ENCODE data around the gene FAHD2B. TPM values are rescaled to one million over a fixed set of nuclear protein-coding genes. Genes with fewer than 3 reads are reported as not detected.
A peak's percentile ranks its signal among the peaks of the same experiment; 100 is the strongest.
"Not testable (repeated sequence)": the region's sequence is repeated elsewhere in the genome, so short reads cannot be mapped to it uniquely, and the experiment has no call there.

Gene FAHD2B
- total RNA-seq, 1 donor from 2014 or later: 13.5 TPM

GRCh38 chr2:97068074-97068473, 26.6 kb downstream of the FAHD2B start:
- TF ChIP-seq, protein P1, sequence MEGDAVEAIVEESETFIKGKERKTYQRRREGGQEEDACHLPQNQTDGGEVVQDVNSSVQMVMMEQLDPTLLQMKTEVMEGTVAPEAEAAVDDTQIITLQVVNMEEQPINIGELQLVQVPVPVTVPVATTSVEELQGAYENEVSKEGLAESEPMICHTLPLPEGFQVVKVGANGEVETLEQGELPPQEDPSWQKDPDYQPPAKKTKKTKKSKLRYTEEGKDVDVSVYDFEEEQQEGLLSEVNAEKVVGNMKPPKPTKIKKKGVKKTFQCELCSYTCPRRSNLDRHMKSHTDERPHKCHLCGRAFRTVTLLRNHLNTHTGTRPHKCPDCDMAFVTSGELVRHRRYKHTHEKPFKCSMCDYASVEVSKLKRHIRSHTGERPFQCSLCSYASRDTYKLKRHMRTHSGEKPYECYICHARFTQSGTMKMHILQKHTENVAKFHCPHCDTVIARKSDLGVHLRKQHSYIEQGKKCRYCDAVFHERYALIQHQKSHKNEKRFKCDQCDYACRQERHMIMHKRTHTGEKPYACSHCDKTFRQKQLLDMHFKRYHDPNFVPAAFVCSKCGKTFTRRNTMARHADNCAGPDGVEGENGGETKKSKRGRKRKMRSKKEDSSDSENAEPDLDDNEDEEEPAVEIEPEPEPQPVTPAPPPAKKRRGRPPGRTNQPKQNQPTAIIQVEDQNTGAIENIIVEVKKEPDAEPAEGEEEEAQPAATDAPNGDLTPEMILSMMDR (IDR thresholded peaks at IDR 0.05): no peak
- no peak overlapping the region for H3K4me3 Mint-ChIP-seq
- H3K36me3 Mint-ChIP-seq (ENCODE audit: low read depth): no peaks in the 10 kb centered on the region
- peaks cover 1% of the 10 kb centered on the region for H3K4me1 Mint-ChIP-seq
- ChIA-PET POLR2A (no interaction called here), CTCF (no interaction called here)
- no peak overlapping the region for H3K27ac Mint-ChIP-seq
- ATAC-seq (ENCODE audit: low read depth) (no peak), DNase-seq (no peak)
- intact Hi-C loops (cut with micrococcal nuclease): no loop called here
- peaks cover 11% of the 10 kb centered on the region for H3K27me3 Mint-ChIP-seq
- H3K9me3 Mint-ChIP-seq: no peaks in the 10 kb centered on the region

DNA sequence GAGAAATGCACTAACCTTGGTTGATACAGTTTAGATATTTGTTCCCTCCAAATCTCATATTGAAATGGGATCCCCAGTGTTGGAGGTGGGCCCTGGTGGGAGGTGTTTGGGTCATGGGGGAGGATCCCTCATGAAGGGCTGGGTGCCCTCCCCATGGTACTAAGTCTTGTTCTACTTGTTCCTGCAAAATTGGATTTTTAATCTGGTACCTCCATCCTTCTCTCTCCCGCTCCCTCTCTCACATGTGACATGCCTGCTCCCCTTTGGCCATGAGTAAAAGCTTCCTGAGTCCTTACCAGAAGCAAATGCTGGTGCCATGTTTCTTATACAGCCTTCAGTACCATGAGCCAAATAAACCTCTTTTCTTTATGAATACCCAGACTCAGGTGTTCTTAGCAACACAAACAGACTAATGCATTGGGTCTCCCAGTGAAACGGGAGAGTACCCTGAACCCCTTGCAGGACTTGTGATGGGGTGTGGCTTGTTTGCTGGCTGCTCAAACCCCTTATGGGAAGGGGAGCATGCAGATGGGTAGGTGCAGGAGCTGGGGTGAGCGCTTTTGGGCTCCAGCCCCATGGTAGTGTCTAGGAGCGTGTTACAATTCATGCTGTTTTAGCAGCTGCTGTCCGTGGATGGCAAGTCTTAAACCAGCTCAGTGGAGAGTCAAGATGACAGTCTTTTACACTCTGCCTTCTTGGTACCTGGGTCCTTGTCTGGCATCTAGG, 27.2 kb downstream of the FAHD2B start:
- no peak for DNase-seq
- peaks cover 1% of the 10 kb centered on the region for H3K4me1 Mint-ChIP-seq
- peaks cover 11% of the 10 kb centered on the region for H3K27me3 Mint-ChIP-seq
- H3K9me3 Mint-ChIP-seq: no peaks in the 10 kb centered on the region
- ChIA-PET CTCF (no interaction called here), POLR2A (no interaction called here)
- ATAC-seq (ENCODE audit: low read depth): no peak
- TF ChIP-seq, protein P1 (IDR thresholded peaks at IDR 0.05): no peak
- intact Hi-C loops (cut with micrococcal nuclease): no loop called here
- no peaks in the 10 kb centered on the region for H3K36me3 Mint-ChIP-seq (ENCODE audit: low read depth)
- no peak overlapping the region for H3K4me3 Mint-ChIP-seq
- H3K27ac Mint-ChIP-seq: no peak overlapping the region

- ATAC-seq (ENCODE audit: low read depth); POLR2A ChIA-PET; DNase-seq; intact Hi-C loops (cut with micrococcal nuclease); CTCF ChIA-PET; H3K4me3 Mint-ChIP-seq; H3K4me1 Mint-ChIP-seq; H3K36me3 Mint-ChIP-seq (ENCODE audit: low read depth); H3K27ac Mint-ChIP-seq; H3K9me3 Mint-ChIP-seq: not testable (repeated sequence)
- H3K27me3 Mint-ChIP-seq: peaks cover 11% of the 10 kb centered on the region
Observed at GRCh38 chr2:97066030-97066429, 28.7 kb downstream of the FAHD2B start.

GRCh38 chr2:97062020-97062419, 32.7 kb downstream of the FAHD2B start:
- H3K4me1 Mint-ChIP-seq; H3K36me3 Mint-ChIP-seq (ENCODE audit: low read depth); H3K27ac Mint-ChIP-seq; H3K9me3 Mint-ChIP-seq; CTCF ChIA-PET; ATAC-seq (ENCODE audit: low read depth); intact Hi-C loops (cut with micrococcal nuclease); POLR2A ChIA-PET; H3K4me3 Mint-ChIP-seq; DNase-seq; H3K27me3 Mint-ChIP-seq: not testable (repeated sequence)

DNA sequence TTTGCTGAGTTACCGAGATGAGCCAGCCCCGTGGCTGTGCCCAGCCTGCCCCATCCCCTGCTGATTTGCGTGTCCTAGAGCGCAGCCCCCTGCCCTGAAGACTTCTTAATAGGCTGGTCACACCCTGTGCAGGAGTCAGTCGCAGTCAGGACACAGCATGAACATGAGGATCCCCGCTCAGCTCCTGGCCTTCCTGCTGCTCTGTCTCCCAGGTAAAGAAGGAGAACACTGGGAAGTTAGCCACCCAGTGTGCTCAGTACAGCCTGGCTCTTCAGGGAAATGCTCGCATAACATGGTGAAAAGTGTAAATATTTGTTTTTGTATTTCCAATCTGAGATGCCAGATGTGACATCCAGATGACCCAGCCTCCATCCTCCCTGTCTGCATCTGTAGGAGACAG, 34.9 kb downstream of the FAHD2B start:
- H3K9me3 Mint-ChIP-seq; H3K27ac Mint-ChIP-seq; ATAC-seq (ENCODE audit: low read depth); CTCF ChIA-PET; DNase-seq; H3K4me3 Mint-ChIP-seq; H3K27me3 Mint-ChIP-seq; H3K4me1 Mint-ChIP-seq; POLR2A ChIA-PET; intact Hi-C loops (cut with micrococcal nuclease); H3K36me3 Mint-ChIP-seq (ENCODE audit: low read depth): not testable (repeated sequence)

- H3K27ac Mint-ChIP-seq; POLR2A ChIA-PET; intact Hi-C loops (cut with micrococcal nuclease); ATAC-seq (ENCODE audit: low read depth); DNase-seq; H3K36me3 Mint-ChIP-seq (ENCODE audit: low read depth); CTCF ChIA-PET; H3K27me3 Mint-ChIP-seq; H3K4me3 Mint-ChIP-seq; H3K9me3 Mint-ChIP-seq; H3K4me1 Mint-ChIP-seq: not testable (repeated sequence)
Observed at GRCh38 chr2:97056150-97056549, 38.5 kb downstream of the FAHD2B start.

- CTCF ChIA-PET; POLR2A ChIA-PET; DNase-seq; H3K9me3 Mint-ChIP-seq; intact Hi-C loops (cut with micrococcal nuclease); H3K27me3 Mint-ChIP-seq; H3K36me3 Mint-ChIP-seq (ENCODE audit: low read depth); H3K27ac Mint-ChIP-seq: not testable (repeated sequence)
- H3K4me1 Mint-ChIP-seq: peaks cover 54% of the 10 kb centered on the region
- peak overlapping the region; percentile 57 for H3K4me3 Mint-ChIP-seq
- ATAC-seq (ENCODE audit: low read depth): peak; percentile 63
Observed at GRCh38 chr2:97050032-97050431, 44.6 kb downstream of the FAHD2B start.

- DNase-seq; H3K9me3 Mint-ChIP-seq; POLR2A ChIA-PET; H3K27me3 Mint-ChIP-seq; H3K36me3 Mint-ChIP-seq (ENCODE audit: low read depth); CTCF ChIA-PET: not testable (repeated sequence)
- ATAC-seq (ENCODE audit: low read depth): peak; percentile 61
- Mint-ChIP-seq H3K4me3 (peak overlapping the region; percentile 76), H3K27ac (peak overlapping the region; percentile 85), H3K4me1 (peaks cover 59% of the 10 kb centered on the region)
- intact Hi-C loops (cut with micrococcal nuclease): loop anchor here (5.0 kb wide), 1 partner anchor 36 kb away; no protein-coding TSS in a partner anchor
Observed at GRCh38 chr2:97048448-97048847, 46.2 kb downstream of the FAHD2B start.

DNA sequence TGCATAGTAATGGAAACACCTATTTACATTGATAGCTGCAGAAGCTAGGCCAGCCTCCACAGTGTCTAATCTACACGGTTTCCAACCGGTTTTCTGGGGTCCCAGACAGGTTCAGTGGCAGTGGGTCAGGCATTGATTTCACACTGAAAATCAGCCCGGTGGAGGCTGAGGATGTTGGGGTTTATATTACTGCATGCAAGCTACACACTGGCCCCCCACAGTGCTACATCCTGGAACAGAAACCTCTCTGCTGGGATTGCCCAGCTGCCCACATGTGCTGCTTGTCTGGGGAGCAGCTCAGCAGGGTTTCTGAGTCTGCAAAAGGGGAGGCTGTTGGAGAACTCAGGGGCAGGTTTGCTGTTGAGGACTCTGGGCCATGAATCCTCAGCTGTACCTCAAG, 48.0 kb downstream of the FAHD2B start:
- POLR2A ChIA-PET; CTCF ChIA-PET; ATAC-seq (ENCODE audit: low read depth); H3K27me3 Mint-ChIP-seq; DNase-seq; H3K36me3 Mint-ChIP-seq (ENCODE audit: low read depth); H3K9me3 Mint-ChIP-seq: not testable (repeated sequence)
- Mint-ChIP-seq H3K4me1 (peaks cover 59% of the 10 kb centered on the region), H3K27ac (peak overlapping the region; percentile 30), H3K4me3 (peak overlapping the region; percentile 84)
- intact Hi-C loops (cut with micrococcal nuclease): loop anchor here (5.0 kb wide), 1 partner anchor 34 kb away; no protein-coding TSS in a partner anchor

DNA sequence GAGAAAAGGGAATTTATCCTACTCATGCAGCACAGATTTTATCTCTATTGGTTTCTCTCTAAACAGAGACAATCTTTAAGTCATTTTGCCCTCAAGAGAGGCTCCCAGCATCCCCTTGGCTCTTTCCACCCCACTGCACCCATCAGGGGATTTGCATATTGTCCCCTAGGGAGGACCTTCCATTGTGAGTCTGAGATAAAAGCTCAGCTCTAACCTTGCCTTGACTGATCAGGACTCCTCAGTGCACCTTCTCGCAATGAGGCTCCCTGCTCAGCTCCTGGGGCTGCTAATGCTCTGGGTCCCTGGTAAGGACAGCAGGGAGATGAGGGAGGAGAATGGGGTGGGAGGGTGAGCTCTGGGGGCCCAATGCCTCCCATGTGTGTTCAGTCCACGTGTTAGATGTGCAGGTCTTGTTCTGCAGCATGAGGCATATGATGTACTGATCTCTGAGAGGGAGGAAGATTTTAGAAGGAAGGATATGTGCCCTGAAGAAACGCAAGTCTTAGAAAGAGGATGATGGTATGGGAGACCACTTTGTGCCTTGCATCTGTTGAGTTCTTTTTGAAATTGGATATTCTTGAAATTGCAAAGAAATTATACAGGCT, 48.7 kb downstream of the FAHD2B start:
- intact Hi-C loops (cut with micrococcal nuclease): loop anchor here (5.0 kb wide), 1 partner anchor 34 kb away; no protein-coding TSS in a partner anchor
- H3K4me1 Mint-ChIP-seq: peaks cover 55% of the 10 kb centered on the region
- H3K27me3 Mint-ChIP-seq; POLR2A ChIA-PET; H3K9me3 Mint-ChIP-seq; H3K36me3 Mint-ChIP-seq (ENCODE audit: low read depth); CTCF ChIA-PET: not testable (repeated sequence)
- DNase-seq: peak; percentile 50
- peak overlapping the region; percentile 84 for H3K4me3 Mint-ChIP-seq
- peak; percentile 68 for ATAC-seq (ENCODE audit: low read depth)
- peak overlapping the region; percentile 88 for H3K27ac Mint-ChIP-seq

Data from activated B cell treated with CpG ODN at 0.5 μM for 24 hours (primary cell).